Natural killer cell (primary cell): ENCODE measurements around the gene MAGIX. TPM values are rescaled to one million over a fixed set of nuclear protein-coding genes. Genes with fewer than 3 reads are reported as not detected.

ENCODE experiments used
- ATAC-seq, 3 donors: fragments of 150-1000 bp in 2 of 3; fragments of 200-7000 bp in 1 of 3; cut with Tn5 transposase; 1 replicate in 1 of 3; 2 replicates in 2 of 3; pipeline ENCODE4 v1.10.0; 2021; ENCODE audit warnings: mild to moderate bottlenecking in 2 of 3, moderate library complexity in 2 of 3
- DNase-seq, 2 donors: peaks; one replicate each; pipeline versions ENCODE4 v3.0.0 to v3.0.0-alpha.2; 2013 to 2021; ENCODE audit warnings: mixed read lengths in 1 of 2
- H3K27ac ChIP-seq: one replicate; pipeline ENCODE4 v1.5.1; 2013; ENCODE audit warnings: mild to moderate bottlenecking, low read length
- H3K27me3 ChIP-seq: one replicate; pipeline ENCODE4 v1.6.1; 2013; ENCODE audit warnings: low read length; ENCODE audit not compliant: control insufficient read depth, insufficient read depth
- H3K36me3 ChIP-seq: one replicate; pipeline ENCODE4 v1.6.1; 2013; ENCODE audit warnings: low read length; ENCODE audit not compliant: control insufficient read depth, insufficient read depth
- H3K4me1 ChIP-seq: one replicate; pipeline ENCODE4 v1.6.1; 2013; ENCODE audit warnings: low read length; ENCODE audit not compliant: control insufficient read depth, insufficient read depth
- H3K4me3 ChIP-seq: one replicate; pipeline ENCODE4 v1.5.1; 2013; ENCODE audit warnings: low read length
- H3K9me3 ChIP-seq: one replicate; pipeline ENCODE4 v1.6.1; 2013; ENCODE audit warnings: low read length; ENCODE audit not compliant: control insufficient read depth, insufficient read depth
- H3K27ac Mint-ChIP-seq, 2 donors: one replicate each; pipeline ENCODE4 v1.8.0; 2022; ENCODE audit warnings: mild to moderate bottlenecking in 2 of 2, mixed read lengths in 2 of 2, moderate library complexity in 1 of 2
- H3K27me3 Mint-ChIP-seq, 2 donors: one replicate each; pipeline ENCODE4 v1.8.0; 2022; ENCODE audit warnings: low read depth in 2 of 2, mixed read lengths in 2 of 2
- H3K36me3 Mint-ChIP-seq: one replicate; pipeline ENCODE4 v1.8.0; 2022; ENCODE audit warnings: mixed read lengths
- H3K4me1 Mint-ChIP-seq, 2 donors: one replicate each; pipeline ENCODE4 v1.8.0; 2022; ENCODE audit warnings: mixed read lengths in 2 of 2
- H3K4me3 Mint-ChIP-seq: one replicate; pipeline ENCODE4 v1.8.0; 2022; ENCODE audit warnings: mild to moderate bottlenecking, moderate library complexity, mixed read lengths
- H3K9me3 Mint-ChIP-seq, 2 donors: one replicate each; pipeline ENCODE4 v1.8.0; 2022; ENCODE audit warnings: mixed read lengths in 2 of 2
- WGBS: methylation state at CpG from one replicate; pipeline ENCODE4 v1.1.7; 2013; ENCODE audit warnings: missing lambda C conversion rate; ENCODE audit not compliant: insufficient coverage; 5-methylcytosine and 5-hydroxymethylcytosine counted together
- intact Hi-C: fragments of 100-400 bp; cut with micrococcal nuclease; formaldehyde crosslinking; loops from one replicate; pipeline ENCODE4 v1.14.2; 2022
- total RNA-seq, 4 donors: library from RNA; stranded (reverse); fragments of 120-200 nt in 1 of 4; gene quantifications; one replicate each; pipeline versions ENCODE4 v1.2.3 to v1.2.4, GENCODE V29; 2013 to 2022
- TF ChIP-seq, protein P1 (sequence below): fragments of 200-600 bp; IDR thresholded peaks from one replicate; pipeline ENCODE4 v1.8.0; 2022; ENCODE audit warnings: antibody characterized with exemption

MAGIX gene
- total RNA-seq, 3 donors from 2014 or later (not counting 1 experiment from before 2014, with no cell fraction given): 1.00 to 1.7 (median 1.2) TPM

DNA sequence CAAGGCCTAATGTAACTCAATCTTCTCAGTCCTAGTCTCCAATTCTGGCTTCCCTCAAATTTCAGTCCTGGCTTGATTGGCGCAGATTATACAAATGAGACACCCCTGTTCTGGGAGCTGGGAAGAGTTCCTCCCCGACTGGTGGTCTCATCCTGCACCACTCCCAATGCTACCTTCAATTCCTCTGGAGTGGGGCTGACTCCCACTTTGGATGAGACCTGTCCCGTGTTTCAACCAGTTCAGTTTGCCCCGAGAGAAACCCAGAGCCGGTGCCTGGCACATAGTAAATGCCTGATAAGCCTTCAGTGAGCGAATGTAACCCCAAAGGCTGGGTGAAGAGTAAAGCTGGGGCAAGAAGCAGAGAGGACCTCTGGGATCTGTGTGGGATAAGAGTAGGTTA lies 41.5 kb downstream of the MAGIX start:
- Mint-ChIP-seq H3K27me3 (no peaks in the 10 kb centered on the region), H3K4me1 (peaks cover 0 to 10% of the 10 kb centered on the region in 2 donors), H3K27ac (no peak overlapping the region), H3K36me3 (no peaks in the 10 kb centered on the region), H3K9me3 (no peaks in the 10 kb centered on the region), H3K4me3 (no peak overlapping the region)
- Histone ChIP-seq H3K36me3 (no peaks in the 10 kb centered on the region), H3K9me3 (no peaks in the 10 kb centered on the region), H3K4me3 (no peak overlapping the region), H3K27me3 (no peaks in the 10 kb centered on the region), H3K27ac (no peak overlapping the region), H3K4me1 (peaks cover 16% of the 10 kb centered on the region)
- DNase-seq (no peak), ATAC-seq (no peak)
- WGBS: 94% methylated on average over 5 of the region's 6 CpGs
- intact Hi-C loops: no loop called here
- TF ChIP-seq, protein P1, sequence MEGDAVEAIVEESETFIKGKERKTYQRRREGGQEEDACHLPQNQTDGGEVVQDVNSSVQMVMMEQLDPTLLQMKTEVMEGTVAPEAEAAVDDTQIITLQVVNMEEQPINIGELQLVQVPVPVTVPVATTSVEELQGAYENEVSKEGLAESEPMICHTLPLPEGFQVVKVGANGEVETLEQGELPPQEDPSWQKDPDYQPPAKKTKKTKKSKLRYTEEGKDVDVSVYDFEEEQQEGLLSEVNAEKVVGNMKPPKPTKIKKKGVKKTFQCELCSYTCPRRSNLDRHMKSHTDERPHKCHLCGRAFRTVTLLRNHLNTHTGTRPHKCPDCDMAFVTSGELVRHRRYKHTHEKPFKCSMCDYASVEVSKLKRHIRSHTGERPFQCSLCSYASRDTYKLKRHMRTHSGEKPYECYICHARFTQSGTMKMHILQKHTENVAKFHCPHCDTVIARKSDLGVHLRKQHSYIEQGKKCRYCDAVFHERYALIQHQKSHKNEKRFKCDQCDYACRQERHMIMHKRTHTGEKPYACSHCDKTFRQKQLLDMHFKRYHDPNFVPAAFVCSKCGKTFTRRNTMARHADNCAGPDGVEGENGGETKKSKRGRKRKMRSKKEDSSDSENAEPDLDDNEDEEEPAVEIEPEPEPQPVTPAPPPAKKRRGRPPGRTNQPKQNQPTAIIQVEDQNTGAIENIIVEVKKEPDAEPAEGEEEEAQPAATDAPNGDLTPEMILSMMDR: no peak

DNA sequence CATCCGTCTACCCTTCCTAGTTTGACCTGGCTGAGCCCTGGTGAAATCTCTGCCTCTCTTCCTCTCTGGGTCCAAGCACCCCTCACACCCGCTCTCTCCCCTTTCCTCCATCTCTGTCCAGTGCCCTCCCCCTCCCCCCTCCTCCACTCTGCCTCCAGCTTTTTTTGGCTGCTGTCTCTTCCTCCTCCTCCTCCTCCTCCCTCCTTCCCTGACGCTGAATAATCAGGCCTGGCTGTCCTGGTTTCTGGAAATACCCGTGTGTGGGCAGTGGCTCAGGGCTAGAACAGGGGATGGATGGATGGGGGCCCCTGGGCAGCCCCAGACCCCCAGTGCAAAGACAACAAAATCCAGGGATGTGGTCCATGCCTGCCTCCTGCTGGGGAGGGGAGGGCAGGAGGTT lies 42.2 kb downstream of the MAGIX start:
- Mint-ChIP-seq H3K27me3 (no peaks in the 10 kb centered on the region), H3K9me3 (no peaks in the 10 kb centered on the region), H3K27ac (no peak overlapping the region), H3K36me3 (no peaks in the 10 kb centered on the region), H3K4me1 (peaks cover 0 to 6% of the 10 kb centered on the region in 2 donors), H3K4me3 (no peak overlapping the region)
- H3K4me1 ChIP-seq: peaks cover 9% of the 10 kb centered on the region
- TF ChIP-seq, protein P1: no peak
- DNase-seq (no peak), ATAC-seq (no peak)
- H3K9me3 ChIP-seq: no peaks in the 10 kb centered on the region
- H3K27ac ChIP-seq: no peak overlapping the region
- no peaks in the 10 kb centered on the region for H3K36me3 ChIP-seq
- H3K27me3 ChIP-seq: no peaks in the 10 kb centered on the region
- H3K4me3 ChIP-seq: no peak overlapping the region
- intact Hi-C loops: no loop called here
- WGBS: 77% methylated on average over 4 of the region's 4 CpGs

DNA sequence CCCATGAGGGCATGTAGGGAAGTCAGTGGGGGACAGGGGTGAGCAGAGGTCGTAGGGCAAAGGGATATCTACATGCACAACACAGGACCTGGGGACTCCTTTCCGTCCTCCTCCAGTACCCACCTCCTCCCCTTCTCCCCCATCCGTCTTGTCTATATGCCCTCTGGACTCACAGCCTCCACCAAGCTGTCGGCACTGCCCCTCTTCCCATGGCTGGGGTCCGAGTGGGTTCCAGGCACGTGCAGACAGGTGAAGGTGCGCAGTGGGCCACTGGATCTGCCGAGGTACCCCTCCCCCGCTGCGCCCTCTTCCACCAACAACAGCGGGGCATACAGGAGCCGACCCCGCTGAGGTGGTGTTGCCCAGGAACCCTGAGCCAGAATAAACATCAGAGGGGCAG lies 42.9 kb downstream of the MAGIX start:
- Mint-ChIP-seq H3K4me1 (peaks cover 0 to 4% of the 10 kb centered on the region in 2 donors), H3K36me3 (no peaks in the 10 kb centered on the region), H3K9me3 (no peaks in the 10 kb centered on the region), H3K27me3 (no peaks in the 10 kb centered on the region), H3K27ac (no peak overlapping the region), H3K4me3 (no peak overlapping the region)
- 86% methylated on average over 6 of the region's 13 CpGs for WGBS
- Histone ChIP-seq H3K4me3 (no peak overlapping the region), H3K27me3 (no peaks in the 10 kb centered on the region), H3K4me1 (peaks cover 4% of the 10 kb centered on the region), H3K36me3 (no peaks in the 10 kb centered on the region), H3K9me3 (no peaks in the 10 kb centered on the region), H3K27ac (no peak overlapping the region)
- ATAC-seq (no peak), DNase-seq (no peak)
- TF ChIP-seq, protein P1: no peak
- intact Hi-C loops: no loop called here

DNA sequence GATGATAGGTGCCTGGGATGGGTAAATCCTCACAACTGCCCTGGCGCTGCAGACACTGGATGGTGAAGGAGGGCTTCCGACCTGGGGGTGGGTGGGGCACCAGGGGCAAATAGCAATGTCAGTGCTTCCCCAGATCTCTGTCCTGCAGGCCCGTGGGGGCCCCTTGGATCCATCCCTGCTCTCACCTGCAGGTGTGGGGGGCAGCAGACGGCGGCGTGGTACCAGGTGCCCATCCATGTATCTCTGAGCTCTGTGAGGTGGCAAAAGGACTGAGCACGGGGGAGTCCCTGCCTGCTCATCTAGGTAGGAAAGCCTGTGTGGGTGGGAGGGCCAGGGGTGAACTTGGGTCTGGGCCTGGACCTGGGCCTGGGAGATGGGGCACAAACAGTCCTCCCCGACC lies 44.0 kb downstream of the MAGIX start:
- Histone ChIP-seq H3K36me3 (no peaks in the 10 kb centered on the region), H3K27ac (no peak overlapping the region), H3K4me1 (no peaks in the 10 kb centered on the region), H3K27me3 (no peaks in the 10 kb centered on the region), H3K4me3 (no peak overlapping the region), H3K9me3 (no peaks in the 10 kb centered on the region)
- no peak for ATAC-seq
- H3K36me3 Mint-ChIP-seq: no peaks in the 10 kb centered on the region
- TF ChIP-seq, protein P1: no peak
- intact Hi-C loops: no loop called here
- no peaks in the 10 kb centered on the region for H3K4me1 Mint-ChIP-seq
- WGBS: 79% methylated on average over 7 of the region's 8 CpGs
- no peaks in the 10 kb centered on the region for H3K27me3 Mint-ChIP-seq
- no peak overlapping the region for H3K27ac Mint-ChIP-seq
- H3K4me3 Mint-ChIP-seq: no peak overlapping the region
- H3K9me3 Mint-ChIP-seq: no peaks in the 10 kb centered on the region
- DNase-seq: no peak
